LHCN-M2 (cell line): ENCODE data around the gene UTP15. TPM values are rescaled to one million over a fixed set of nuclear protein-coding genes. Genes with fewer than 3 reads are reported as not detected.

ENCODE experiments used
- DNase-seq: peaks from one replicate; pipeline ENCODE4 v3.0.0-alpha.2; 2012; ENCODE audit warnings: low read depth
- total RNA-seq: library from RNA; depleted of rRNA; stranded (reverse); fragments of >200 nt; gene quantifications from 2 replicates; pipeline ENCODE4 v1.2.3, GENCODE V29; 2014

UTP15 gene
- total RNA-seq, 1 experiment from 2014 or later = 31.6 TPM

- no peak for DNase-seq
Observed at GRCh38 chr5:73564675-73565074, 868 bp upstream of the UTP15 start.

DNA sequence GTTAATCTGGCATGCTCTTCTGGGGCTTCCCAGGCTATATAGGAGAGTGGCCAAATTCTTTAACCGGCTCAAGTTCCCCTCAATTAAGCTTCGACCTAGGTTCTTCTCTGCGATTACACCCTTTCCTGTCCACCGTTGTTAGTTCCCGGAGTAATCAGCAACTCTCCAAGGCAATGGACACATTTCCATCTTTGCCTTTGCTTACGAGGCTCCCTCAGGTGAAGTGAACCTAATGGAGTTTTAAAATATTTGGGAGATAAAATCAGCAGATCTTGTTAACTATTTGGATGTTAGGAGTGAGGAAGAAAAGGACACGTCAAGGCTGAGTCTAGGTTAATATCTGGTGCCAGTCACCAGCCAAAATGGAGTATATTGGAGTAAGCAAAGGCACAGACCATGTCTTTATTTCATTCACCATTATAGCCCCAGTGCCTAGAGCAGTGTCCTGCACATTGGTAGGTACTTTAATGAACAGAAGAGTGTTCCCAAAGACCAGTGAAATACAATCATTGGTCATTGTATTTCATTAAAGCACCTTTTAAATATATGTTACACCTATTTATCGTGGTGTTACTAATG is 515 bp downstream of the UTP15 start:
- DNase-seq = no peak

- DNase-seq = no peak
Observed at GRCh38 chr5:73582285-73583145, 17.0 kb downstream of the UTP15 start.

DNA sequence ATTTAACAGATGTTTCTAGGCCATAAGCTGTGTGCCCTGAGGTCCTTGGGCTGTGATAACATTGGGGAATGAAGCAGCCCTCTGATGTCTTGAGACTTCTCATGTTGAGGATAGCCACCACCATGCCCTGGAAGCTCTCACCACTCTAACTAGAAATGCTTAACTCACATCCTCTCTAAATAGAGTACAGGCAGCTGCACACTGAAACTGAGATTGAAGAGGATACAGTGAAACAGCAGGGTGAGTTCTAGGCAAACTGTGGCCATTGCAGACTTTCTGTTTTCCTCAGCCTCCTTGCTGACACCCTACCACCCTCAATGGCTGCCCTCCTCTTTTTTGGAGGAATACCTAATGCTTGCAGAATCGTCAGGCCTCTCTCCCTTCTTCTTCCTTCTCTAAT is 22.4 kb downstream of the UTP15 start:
- DNase-seq = no peak

- DNase-seq = peak; percentile 88
Observed at GRCh38 chr5:73591102-73591695, 25.7 kb downstream of the UTP15 start.

DNA sequence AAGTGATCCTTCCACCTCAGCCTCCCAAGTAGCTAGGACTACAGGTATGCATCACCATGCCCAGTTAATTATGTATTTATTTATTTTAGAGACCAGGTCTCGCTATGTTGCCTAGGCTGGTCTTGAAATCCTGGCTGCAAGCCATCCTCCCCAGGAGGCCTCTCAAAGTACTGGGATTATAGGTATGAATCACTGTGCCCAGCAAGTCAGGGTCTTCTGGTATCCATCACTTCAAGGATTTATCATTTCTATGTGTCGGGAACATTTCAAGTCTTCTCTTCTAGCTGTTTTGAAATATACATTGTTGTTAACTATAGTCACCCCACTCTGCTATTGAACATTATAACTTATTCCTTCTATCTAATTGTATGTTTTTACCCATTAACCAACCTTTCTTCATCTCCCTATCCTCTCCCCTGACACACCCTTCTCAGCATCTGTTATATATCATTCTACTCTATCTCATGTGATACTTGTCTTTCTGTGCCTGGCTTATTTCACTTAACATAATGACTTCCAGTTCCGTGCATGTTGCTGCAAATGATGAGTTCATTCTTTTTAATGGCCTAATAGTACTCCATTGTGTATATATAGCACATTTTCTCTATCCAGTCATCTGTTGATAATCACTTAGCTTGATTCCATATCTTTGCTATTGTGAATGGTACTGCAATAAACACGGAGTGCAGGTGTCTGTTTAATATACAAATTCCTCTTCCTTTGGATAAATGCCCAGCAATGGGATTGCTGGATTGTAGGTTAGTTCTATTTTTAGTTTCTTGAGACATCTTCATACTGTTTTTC is 26.4 kb downstream of the UTP15 start:
- DNase-seq = peak; percentile 64

GRCh38 chr5:73592551-73592950 is 27.0 kb downstream of the UTP15 start:
- DNase-seq = no peak

GRCh38 chr5:73596705-73597328 is 31.3 kb downstream of the UTP15 start:
- peak; percentile 50 for DNase-seq

GRCh38 chr5:73599380-73599779 is 33.8 kb downstream of the UTP15 start:
- no peak for DNase-seq

DNA sequence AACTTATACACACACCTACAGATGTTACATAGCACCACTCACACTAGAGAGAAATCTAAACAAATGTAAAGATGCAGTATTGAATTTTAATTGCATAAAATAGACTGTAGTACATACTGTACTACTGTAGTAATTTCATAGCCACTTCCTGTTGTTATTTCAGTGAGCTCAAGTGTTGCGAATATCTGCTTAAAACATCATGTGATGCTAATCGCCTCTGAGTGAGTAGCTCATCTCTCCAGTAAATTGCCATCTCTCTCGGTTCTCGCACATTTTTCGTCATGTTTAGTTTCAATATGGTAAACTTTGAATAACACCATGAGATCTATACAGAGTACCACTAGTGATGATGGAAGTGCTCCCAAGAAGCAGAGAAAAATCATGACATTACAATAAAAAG is 38.5 kb downstream of the UTP15 start:
- DNase-seq = peak; percentile 71

- peak; percentile 57 for DNase-seq
Observed at GRCh38 chr5:73605223-73606087, 39.9 kb downstream of the UTP15 start.

DNA sequence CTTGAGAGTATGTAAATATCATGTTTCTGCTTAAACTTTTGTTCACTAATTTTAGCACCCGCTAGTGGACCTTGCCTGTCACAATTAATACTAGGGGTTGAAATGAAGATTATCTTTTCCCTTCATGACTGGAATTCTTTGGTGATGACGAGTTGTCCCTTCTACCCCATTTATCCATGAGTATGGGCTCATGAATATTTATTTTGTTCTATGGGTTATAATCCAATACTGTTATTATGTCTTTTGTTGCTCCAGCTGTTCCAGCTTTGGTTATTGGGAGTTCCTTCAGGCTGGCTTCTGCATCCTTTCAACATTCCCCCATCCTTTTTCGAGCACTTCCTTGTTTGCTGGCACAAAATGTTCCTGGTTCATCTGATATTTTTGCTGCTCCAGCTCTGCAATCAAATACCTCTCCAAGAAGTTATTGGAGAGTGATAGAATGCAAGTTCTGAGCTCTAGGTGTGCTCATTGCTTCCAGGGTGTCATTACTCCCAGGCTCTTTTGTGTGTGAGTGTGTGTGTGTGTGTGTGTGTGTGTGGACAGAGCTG is 40.7 kb downstream of the UTP15 start:
- DNase-seq = peak; percentile 95

GRCh38 chr5:73607228-73607627 is 41.7 kb downstream of the UTP15 start:
- no peak for DNase-seq

DNA sequence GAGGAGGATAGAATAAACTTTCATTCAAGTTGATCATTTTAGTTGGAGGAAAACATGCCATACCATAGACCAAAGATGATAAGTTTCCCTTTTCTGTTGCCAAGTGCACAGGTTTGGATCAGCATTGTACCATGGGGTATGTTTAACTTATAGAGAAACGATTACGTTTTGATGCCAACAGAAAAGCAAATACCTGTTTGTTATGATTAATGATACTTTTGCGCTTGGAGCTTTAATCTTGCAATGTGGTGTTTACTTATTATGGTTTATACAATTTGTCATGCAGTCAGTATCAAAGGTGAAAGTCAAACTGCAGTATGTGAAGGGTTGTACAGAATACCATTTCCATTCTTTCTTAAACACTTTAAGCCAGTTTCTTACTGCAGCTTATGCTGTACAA is 47.3 kb downstream of the UTP15 start:
- DNase-seq = no peak

GRCh38 chr5:73615085-73615484 is 49.5 kb downstream of the UTP15 start:
- no peak for DNase-seq

GRCh38 chr5:73615947-73616346 is 50.4 kb downstream of the UTP15 start:
- DNase-seq = no peak

- no peak for DNase-seq
Observed at GRCh38 chr5:73617510-73618279, 52.2 kb downstream of the UTP15 start.

GRCh38 chr5:73619606-73620333 is 54.2 kb downstream of the UTP15 start:
- DNase-seq = peak; percentile 75

GRCh38 chr5:73620334-73620687 is 54.8 kb downstream of the UTP15 start:
- no peak for DNase-seq
